Neural cell (in vitro differentiated cells): Measurements from ENCODE around the gene RPL28. TPM values are rescaled to one million over a fixed set of nuclear protein-coding genes. Genes with fewer than 3 reads are reported as not detected.

ENCODE experiments used
- H2AFZ ChIP-seq: fragments of 200-600, 300-800 bp; sonication (generic), shearing (Covaris generic); 2 replicates; pipeline ENCODE4 v1.6.0; 2014; ENCODE audit warnings: low read depth, mild to moderate bottlenecking, antibody characterized with exemption, low read length, moderate library complexity
- H3F3A ChIP-seq: fragments of 200-600 bp; shearing (Covaris generic); 2 replicates; pipeline ENCODE4 v1.6.1; 2016; ENCODE audit warnings: mild to moderate bottlenecking, moderate library complexity, mixed read lengths, antibody characterized with exemption, low read length; ENCODE audit not compliant: insufficient read depth, poor library complexity, severe bottlenecking
- H3K27ac ChIP-seq: fragments of 200-600, 300-800 bp; sonication (generic), shearing (Covaris generic); 2 replicates; pipeline ENCODE4 v1.5.1; 2014; ENCODE audit warnings: mild to moderate bottlenecking, low read length, moderate library complexity
- H3K27me3 ChIP-seq: fragments of 300-800, 200-600 bp; sonication (generic), shearing (Covaris generic); 2 replicates; pipeline ENCODE4 v1.6.0; 2014; ENCODE audit warnings: mild to moderate bottlenecking, low read depth, low read length, moderate library complexity; ENCODE audit not compliant: insufficient read depth
- H3K36me3 ChIP-seq: fragments of 300-800, 200-600 bp; sonication (generic), shearing (Covaris generic); 2 replicates; pipeline ENCODE4 v1.5.1; 2014; ENCODE audit warnings: mild to moderate bottlenecking, antibody characterized with exemption, low read length, moderate library complexity; ENCODE audit not compliant: insufficient read depth
- H3K4me2 ChIP-seq: fragments of 300-800, 200-600 bp; sonication (generic), shearing (Covaris generic); 2 replicates; pipeline ENCODE4 v1.6.0; 2014; ENCODE audit warnings: mild to moderate bottlenecking, low read length
- H3K4me3 ChIP-seq: fragments of 300-800, 200-600 bp; sonication (generic), shearing (Covaris generic); 2 replicates; pipeline ENCODE4 v1.5.1; 2014; ENCODE audit warnings: mild to moderate bottlenecking, low read length, moderate library complexity
- H3K79me2 ChIP-seq: fragments of 200-600 bp; shearing (Covaris generic); replicated peaks from 2 replicates; pipeline ENCODE4 v1.6.0; 2014; ENCODE audit warnings: mild to moderate bottlenecking, low read length, moderate library complexity; ENCODE audit not compliant: insufficient read depth
- H3K9ac ChIP-seq: fragments of 300-800, 200-600 bp; sonication (generic), shearing (Covaris generic); 2 replicates; pipeline ENCODE4 v1.6.1; 2016; ENCODE audit warnings: mild to moderate bottlenecking, low read length, mixed read lengths
- H3K9me2 ChIP-seq: fragments of 200-600 bp; shearing (Covaris generic); 2 replicates; pipeline ENCODE4 v1.6.1; 2016; ENCODE audit warnings: mild to moderate bottlenecking, low read length, mixed read lengths; ENCODE audit not compliant: insufficient read depth
- H3K9me3 ChIP-seq: fragments of 200-600, 300-800 bp; sonication (generic), shearing (Covaris generic); 2 replicates; pipeline ENCODE4 v1.6.1; 2016; ENCODE audit warnings: mild to moderate bottlenecking, mixed run types, low read length, moderate library complexity, mixed read lengths
- H4K20me1 ChIP-seq: fragments of 200-600 bp; shearing (Covaris generic); 2 replicates; pipeline ENCODE4 v1.6.1; 2016; ENCODE audit warnings: mild to moderate bottlenecking, mixed run types; ENCODE audit not compliant: insufficient read depth
- CTCF ChIP-seq: fragments of 450-650 bp; IDR thresholded peaks from 2 replicates; pipeline ENCODE4 v1.5.1; 2014; ENCODE audit warnings: antibody characterized with exemption, mild to moderate bottlenecking, moderate library complexity; ENCODE audit not compliant: poor library complexity, severe bottlenecking
- EP300 ChIP-seq: fragments of 450-650 bp; conservative IDR thresholded peaks from 2 replicates; pipeline ENCODE4 v1.6.1; 2014; ENCODE audit warnings: antibody characterized with exemption, mild to moderate bottlenecking, moderate library complexity; ENCODE audit not compliant: poor library complexity, severe bottlenecking
- EZH2 ChIP-seq: fragments of 200-600, 300-800 bp; shearing (Covaris generic), sonication (generic); IDR thresholded peaks from 2 replicates; pipeline ENCODE4 v1.6.1; 2014; ENCODE audit warnings: antibody characterized with exemption, low read length, borderline replicate concordance, mild to moderate bottlenecking; ENCODE audit not compliant: insufficient read depth, poor library complexity, severe bottlenecking
- MXI1 ChIP-seq: fragments of 450-650 bp; conservative IDR thresholded peaks from 2 replicates; pipeline ENCODE4 v1.6.1; 2014; ENCODE audit warnings: antibody characterized with exemption, mild to moderate bottlenecking; ENCODE audit not compliant: poor library complexity, severe bottlenecking
- POLR2AphosphoS5 ChIP-seq: IDR thresholded peaks from 2 replicates; pipeline ENCODE4 v1.6.1; 2012
- RAD21 ChIP-seq: fragments of 450-650 bp; conservative IDR thresholded peaks from 2 replicates; pipeline ENCODE4 v1.6.1; 2014; ENCODE audit warnings: antibody characterized with exemption, mild to moderate bottlenecking, moderate library complexity
- SMC3 ChIP-seq: fragments of 450-650 bp; conservative IDR thresholded peaks from 2 replicates; pipeline ENCODE4 v1.6.1; 2014; ENCODE audit warnings: antibody characterized with exemption, mild to moderate bottlenecking, moderate library complexity; ENCODE audit not compliant: poor library complexity
- TAF1 ChIP-seq: IDR thresholded peaks from 2 replicates; pipeline ENCODE4 v1.6.1; 2012; ENCODE audit warnings: low read depth
- polyA plus RNA-seq: library from polyadenylated mRNA; depleted of rRNA; stranded (reverse); fragments of >200 nt; gene quantifications from 2 replicates; pipeline ENCODE4 v1.2.3, GENCODE V29; 2014
- TF ChIP-seq, protein P1 (sequence below): IDR thresholded peaks from 2 replicates; pipeline ENCODE4 v1.6.1; 2012; ENCODE audit warnings: borderline replicate concordance

RPL28 gene
- polyA plus RNA-seq, 1 donor from 2014 or later, result 195 TPM

DNA sequence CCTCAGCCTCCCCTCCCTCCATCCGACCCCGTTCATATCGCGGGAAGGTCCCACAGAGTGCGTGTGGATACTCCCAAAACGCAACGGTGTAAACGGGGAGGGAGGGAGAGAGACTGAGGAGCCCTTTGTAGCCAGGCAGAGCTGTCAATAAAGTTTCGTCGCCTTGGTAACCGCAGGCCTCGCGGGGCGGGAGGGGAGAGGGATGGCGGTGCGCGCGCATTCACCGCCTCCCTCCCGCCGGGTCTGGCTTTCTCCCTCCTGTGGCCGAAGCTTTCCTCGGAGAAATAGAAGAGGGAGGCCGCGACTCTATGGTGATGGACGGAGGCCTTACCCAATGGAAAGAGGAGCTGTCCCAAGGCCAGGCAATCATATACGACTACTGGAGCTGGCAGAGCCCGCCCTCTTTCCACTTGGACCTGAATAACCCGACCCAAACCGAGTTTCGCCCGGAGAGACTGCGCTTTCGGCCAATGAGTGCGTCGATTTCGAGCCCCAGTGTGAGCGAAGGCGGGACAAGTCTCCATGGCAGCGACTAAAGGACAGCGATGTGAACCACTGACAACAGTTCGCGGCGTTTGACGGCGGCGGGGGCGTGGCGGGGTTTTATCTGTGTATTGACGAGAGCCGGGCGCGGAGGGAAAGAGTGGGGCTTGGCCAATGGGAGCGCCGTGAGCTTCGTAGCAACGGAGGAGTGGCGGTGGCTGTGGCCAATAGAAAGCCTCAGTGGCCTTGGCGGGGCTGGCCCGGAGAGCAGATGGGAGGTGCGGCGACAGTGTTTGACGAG is 46.4 kb upstream of the RPL28 start, which contains the start of gene KMT5C:
TSS of gene KMT5C (plus strand) at position 772 of the 784 bp plus-strand sequence. CDS start 2,061 bp downstream, outside the sequence.
- H3K9ac ChIP-seq, result peak within 1 kb of the TSS; percentile 99
- peak within 1 kb of the TSS; percentile 62 for H2AFZ ChIP-seq
- no peaks in the 10 kb centered on the region for H3K9me3 ChIP-seq
- H3K4me2 ChIP-seq, result peak within 1 kb of the TSS; percentile 100
- peaks cover 10% of the 10 kb centered on the region for H3K79me2 ChIP-seq
- peak within 1 kb of the TSS; percentile 95 for H3K4me3 ChIP-seq
- no peaks in the 10 kb centered on the region for H3K9me2 ChIP-seq
- no peaks in the 10 kb centered on the region for H3F3A ChIP-seq
- H3K27me3 ChIP-seq, result no peaks in the 10 kb centered on the region
- H3K36me3 ChIP-seq, result no peaks in the 10 kb centered on the region
- H4K20me1 ChIP-seq, result peaks cover 5% of the 10 kb centered on the region
- TF ChIP-seq POLR2AphosphoS5 (peak; percentile 89), SMC3 (no peak), MXI1 (peak; percentile 44), CTCF (peak; percentile 69), RAD21 (no peak), EP300 (peak; percentile 8), EZH2 (no peak), TAF1 (peak; percentile 29)
- TF ChIP-seq, protein P1, sequence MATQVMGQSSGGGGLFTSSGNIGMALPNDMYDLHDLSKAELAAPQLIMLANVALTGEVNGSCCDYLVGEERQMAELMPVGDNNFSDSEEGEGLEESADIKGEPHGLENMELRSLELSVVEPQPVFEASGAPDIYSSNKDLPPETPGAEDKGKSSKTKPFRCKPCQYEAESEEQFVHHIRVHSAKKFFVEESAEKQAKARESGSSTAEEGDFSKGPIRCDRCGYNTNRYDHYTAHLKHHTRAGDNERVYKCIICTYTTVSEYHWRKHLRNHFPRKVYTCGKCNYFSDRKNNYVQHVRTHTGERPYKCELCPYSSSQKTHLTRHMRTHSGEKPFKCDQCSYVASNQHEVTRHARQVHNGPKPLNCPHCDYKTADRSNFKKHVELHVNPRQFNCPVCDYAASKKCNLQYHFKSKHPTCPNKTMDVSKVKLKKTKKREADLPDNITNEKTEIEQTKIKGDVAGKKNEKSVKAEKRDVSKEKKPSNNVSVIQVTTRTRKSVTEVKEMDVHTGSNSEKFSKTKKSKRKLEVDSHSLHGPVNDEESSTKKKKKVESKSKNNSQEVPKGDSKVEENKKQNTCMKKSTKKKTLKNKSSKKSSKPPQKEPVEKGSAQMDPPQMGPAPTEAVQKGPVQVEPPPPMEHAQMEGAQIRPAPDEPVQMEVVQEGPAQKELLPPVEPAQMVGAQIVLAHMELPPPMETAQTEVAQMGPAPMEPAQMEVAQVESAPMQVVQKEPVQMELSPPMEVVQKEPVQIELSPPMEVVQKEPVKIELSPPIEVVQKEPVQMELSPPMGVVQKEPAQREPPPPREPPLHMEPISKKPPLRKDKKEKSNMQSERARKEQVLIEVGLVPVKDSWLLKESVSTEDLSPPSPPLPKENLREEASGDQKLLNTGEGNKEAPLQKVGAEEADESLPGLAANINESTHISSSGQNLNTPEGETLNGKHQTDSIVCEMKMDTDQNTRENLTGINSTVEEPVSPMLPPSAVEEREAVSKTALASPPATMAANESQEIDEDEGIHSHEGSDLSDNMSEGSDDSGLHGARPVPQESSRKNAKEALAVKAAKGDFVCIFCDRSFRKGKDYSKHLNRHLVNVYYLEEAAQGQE, result peak; percentile 65
- H3K27ac ChIP-seq, result peak within 1 kb of the TSS; percentile 100

DNA sequence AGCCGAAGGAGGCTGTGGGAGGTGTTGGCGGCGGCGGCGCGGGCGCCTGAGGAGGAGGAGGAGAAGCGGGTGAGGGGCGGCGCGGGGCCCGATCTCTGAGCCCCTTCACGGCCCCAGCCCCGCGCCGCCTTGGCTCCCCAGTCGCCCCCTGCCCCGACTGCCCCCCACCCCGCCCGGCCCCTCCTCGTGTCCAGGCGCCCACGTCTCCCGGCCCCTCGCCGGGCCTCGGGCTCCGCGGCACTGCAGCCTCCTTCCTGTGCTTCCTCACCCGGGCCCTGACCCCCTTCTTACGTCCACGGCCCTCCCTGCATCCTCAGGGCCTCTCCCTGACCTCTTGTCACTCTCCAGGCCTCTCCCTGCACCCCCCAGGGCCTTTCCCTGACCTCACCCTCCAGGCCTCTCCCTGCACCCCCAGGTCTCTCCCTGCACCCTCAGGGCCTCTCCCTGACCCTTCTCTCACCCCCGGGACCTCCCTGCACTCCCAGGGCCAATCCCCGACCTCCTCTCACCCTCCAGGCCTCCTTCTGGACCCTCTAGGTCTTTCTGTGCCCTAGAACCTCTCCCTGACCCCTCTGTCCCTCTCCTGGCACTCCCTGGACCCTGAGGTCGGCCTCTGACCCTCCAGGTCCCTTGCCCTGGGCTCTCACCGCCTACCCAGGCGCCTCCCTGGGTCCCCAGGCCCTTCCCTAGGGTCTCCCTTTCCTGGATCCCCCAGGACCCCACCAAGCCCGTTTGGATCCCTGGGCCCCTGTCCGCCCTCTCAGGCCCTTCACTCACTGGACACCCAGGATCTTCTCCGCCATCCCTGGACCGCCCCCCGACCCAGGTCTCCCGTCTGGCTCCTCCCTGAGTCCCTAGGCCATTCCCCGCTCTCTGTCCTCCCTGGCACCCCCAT is 45.6 kb upstream of the RPL28 start:
- H4K20me1 ChIP-seq, result peaks cover 5% of the 10 kb centered on the region
- peak overlapping the region; percentile 95 for H3K4me3 ChIP-seq
- H3K27me3 ChIP-seq, result no peaks in the 10 kb centered on the region
- no peak overlapping the region for H2AFZ ChIP-seq
- peaks cover 10% of the 10 kb centered on the region for H3K79me2 ChIP-seq
- H3K36me3 ChIP-seq, result no peaks in the 10 kb centered on the region
- peak; percentile 91 for TF ChIP-seq TAF1
- no peak for TF ChIP-seq EZH2
- no peak for TF ChIP-seq CTCF
- peak; percentile 99 for TF ChIP-seq POLR2AphosphoS5
- TF ChIP-seq, protein P1, result peak; percentile 48
- no peak for TF ChIP-seq RAD21
- no peak for TF ChIP-seq MXI1
- TF ChIP-seq EP300, result no peak
- no peak for TF ChIP-seq SMC3
- peak overlapping the region; percentile 98 for H3K27ac ChIP-seq
- H3F3A ChIP-seq, result no peaks in the 10 kb centered on the region
- H3K9me2 ChIP-seq, result no peaks in the 10 kb centered on the region
- peak overlapping the region; percentile 100 for H3K4me2 ChIP-seq
- peak overlapping the region; percentile 99 for H3K9ac ChIP-seq
- H3K9me3 ChIP-seq, result no peaks in the 10 kb centered on the region
